Mammary epithelial cell (primary cell): ENCODE measurements around the gene BLOC1S4.

Experiments used
- CTCF ChIP-seq, 2 donors: IDR thresholded peaks in 1 of 2; conservative IDR thresholded peaks in 1 of 2; 2 replicates each; pipeline ENCODE4 v1.5.1; 2011 to 2012; ENCODE audit warnings: inconsistent platforms in 2 of 2, low read length in 2 of 2, mild to moderate bottlenecking in 2 of 2, control low read depth in 1 of 2, low read depth in 1 of 2; ENCODE audit not compliant: insufficient read depth in 1 of 2; ENCODE audit errors: extremely low read depth in 1 of 2
- EZH2 ChIP-seq: IDR thresholded peaks from 2 replicates; pipeline ENCODE4 v1.6.1; 2012; ENCODE audit warnings: low read length, inconsistent platforms, borderline replicate concordance

- TF ChIP-seq CTCF (conservative IDR thresholded peaks at IDR 0.05 in 1 of 2, IDR thresholded peaks at IDR 0.05 in 1 of 2; ENCODE audit: extremely low read depth in 1 of 2, insufficient read depth in 1 of 2, low read depth in 1 of 2, low read length in 2 of 2) (no peak), EZH2 (no peak)
These were observed 16.6 kb upstream of the BLOC1S4 start for GRCh38 chr4:6699388-6699787.
